CD4-positive, alpha-beta memory T cell (primary cell): ENCODE measurements around the gene AWAT2. TPM values are rescaled to one million over a fixed set of nuclear protein-coding genes. Genes with fewer than 3 reads are reported as not detected.
A peak's percentile ranks its signal among the peaks of the same experiment; 100 is the strongest.

ENCODE experiments used
- CTCF ChIA-PET: fragments of 350-600 bp; sonication (Branson Sonifier 250); formaldehyde crosslinking; loops from one replicate; lab custom pipeline; 2021; ENCODE audit warnings: inconsistent platforms; ENCODE audit not compliant: partially characterized antibody; lab: Charles Lee
- POLR2A ChIA-PET: fragments of 350-600 bp; sonication (Branson Sonifier 250); formaldehyde crosslinking; loops from one replicate; lab custom pipeline; 2021; ENCODE audit not compliant: partially characterized antibody; lab: Charles Lee
- DNase-seq, 5 donors: peaks; one replicate each; pipeline versions ENCODE4 v3.0.0 to v3.0.0-alpha.2; 2020 to 2022; ENCODE audit warnings: mixed read lengths in 1 of 5
- H3K27ac ChIP-seq: one replicate; pipeline ENCODE4 v1.7.0; 2013; ENCODE audit warnings: low read depth, low read length
- H3K27me3 ChIP-seq: 2 replicates; pipeline ENCODE4 v1.7.0; 2013; ENCODE audit warnings: mild to moderate bottlenecking, low read length, moderate library complexity; ENCODE audit not compliant: insufficient read depth
- H3K36me3 ChIP-seq: 2 replicates; pipeline ENCODE4 v1.7.0; 2013; ENCODE audit warnings: mild to moderate bottlenecking, low read length, moderate library complexity; ENCODE audit not compliant: insufficient read depth
- H3K4me1 ChIP-seq: 2 replicates; pipeline ENCODE4 v1.7.0; 2013; ENCODE audit warnings: mild to moderate bottlenecking, low read length, moderate library complexity; ENCODE audit not compliant: insufficient read depth
- H3K4me3 ChIP-seq, 2 donors: one replicate each; pipeline ENCODE4 v1.7.0; 2013; ENCODE audit warnings: low read length in 2 of 2, mild to moderate bottlenecking in 1 of 2
- H3K9me3 ChIP-seq, 2 donors: one replicate each; pipeline ENCODE4 v1.7.0; 2013; ENCODE audit warnings: low read length in 2 of 2, control low read depth in 1 of 2; ENCODE audit not compliant: control insufficient read depth in 1 of 2
- H3K27ac Mint-ChIP-seq, 7 donors: one replicate each; pipeline ENCODE4 v1.8.0; 2020 to 2021; ENCODE audit warnings: mixed read lengths in 7 of 7, mild to moderate bottlenecking in 6 of 7, inconsistent platforms in 3 of 7, moderate library complexity in 3 of 7
- H3K27me3 Mint-ChIP-seq, 2 donors: one replicate each; pipeline ENCODE4 v1.8.0; 2020 to 2021; ENCODE audit warnings: mixed read lengths in 2 of 2
- H3K36me3 Mint-ChIP-seq, 2 donors: one replicate each; pipeline ENCODE4 v1.8.0; 2020 to 2021; ENCODE audit warnings: mixed read lengths in 2 of 2, inconsistent platforms in 1 of 2, mild to moderate bottlenecking in 1 of 2
- H3K4me1 Mint-ChIP-seq, 4 donors: one replicate each; pipeline ENCODE4 v1.8.0; 2020 to 2021; ENCODE audit warnings: mixed read lengths in 4 of 4, mild to moderate bottlenecking in 1 of 4
- H3K4me3 Mint-ChIP-seq, 8 donors: one replicate each; pipeline ENCODE4 v1.8.0; 2020 to 2021; ENCODE audit warnings: mixed read lengths in 8 of 8, mild to moderate bottlenecking in 7 of 8, moderate library complexity in 6 of 8, inconsistent platforms in 3 of 8
- H3K9me3 Mint-ChIP-seq, 8 donors: one replicate each; pipeline ENCODE4 v1.8.0; 2020 to 2021; ENCODE audit warnings: mixed read lengths in 8 of 8, mild to moderate bottlenecking in 5 of 8, inconsistent platforms in 3 of 8, moderate library complexity in 1 of 8
- intact Hi-C: fragments of 100-400 bp; cut with micrococcal nuclease; formaldehyde crosslinking; loops from one replicate; pipeline ENCODE4 v1.15.1; 2023
- polyA plus RNA-seq, 2 donors: library from polyadenylated mRNA; unstranded; fragments of 300-500 nt; fragmentation: Illumina TruSeq; gene quantifications; one replicate each; pipeline ENCODE4 v1.2.3, GENCODE V29; 2021
- total RNA-seq, 2 experiments: library from RNA; stranded (reverse); gene quantifications; one replicate each; pipeline ENCODE4 v1.2.3, GENCODE V29; 2021

AWAT2 gene, protein sequence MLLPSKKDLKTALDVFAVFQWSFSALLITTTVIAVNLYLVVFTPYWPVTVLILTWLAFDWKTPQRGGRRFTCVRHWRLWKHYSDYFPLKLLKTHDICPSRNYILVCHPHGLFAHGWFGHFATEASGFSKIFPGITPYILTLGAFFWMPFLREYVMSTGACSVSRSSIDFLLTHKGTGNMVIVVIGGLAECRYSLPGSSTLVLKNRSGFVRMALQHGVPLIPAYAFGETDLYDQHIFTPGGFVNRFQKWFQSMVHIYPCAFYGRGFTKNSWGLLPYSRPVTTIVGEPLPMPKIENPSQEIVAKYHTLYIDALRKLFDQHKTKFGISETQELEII
- not detected for total RNA-seq
- not detected for polyA plus RNA-seq

DNA sequence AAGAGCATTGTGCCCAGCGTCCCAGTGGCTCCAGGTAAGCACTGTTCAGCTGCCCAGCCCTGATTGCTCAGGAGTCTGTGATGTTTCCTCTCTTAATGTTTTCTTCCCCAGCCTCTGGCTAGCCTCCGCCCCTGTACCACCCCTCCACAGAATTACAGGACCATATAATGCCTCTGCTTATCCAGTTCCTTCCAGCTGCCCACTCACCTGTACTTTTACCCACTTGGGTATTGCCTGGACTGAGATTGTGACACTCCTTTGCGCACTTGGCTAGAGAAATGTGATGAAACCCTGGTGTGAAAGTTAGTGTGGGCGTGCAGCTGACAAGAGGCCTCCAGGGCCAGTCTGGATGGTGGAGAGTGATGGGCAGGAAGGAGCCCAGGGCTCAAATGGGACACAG, at the start of gene AWAT2:
Gene AWAT2, minus strand, starts transcription at position 14 of the 400 bp plus-strand sequence. Its CDS starts 6 bp downstream, at position 8.
- Histone ChIP-seq H3K36me3 (no peaks in the 10 kb centered on the region), H3K4me3 (no peak within 1 kb of the TSS), H3K27ac (no peak within 1 kb of the TSS), H3K4me1 (no peaks in the 10 kb centered on the region), H3K9me3 (no peaks in the 10 kb centered on the region), H3K27me3 (no peaks in the 10 kb centered on the region)
- no peaks in the 10 kb centered on the region for H3K9me3 Mint-ChIP-seq
- ChIA-PET POLR2A (no interaction called here), CTCF (no interaction called here)
- H3K27me3 Mint-ChIP-seq, result no peaks in the 10 kb centered on the region
- no peak within 1 kb of the TSS for H3K27ac Mint-ChIP-seq
- H3K4me1 Mint-ChIP-seq, result no peaks in the 10 kb centered on the region
- intact Hi-C loops, result no loop called here
- no peak for DNase-seq
- H3K4me3 Mint-ChIP-seq, result no peak within 1 kb of the TSS
- H3K36me3 Mint-ChIP-seq, result no peaks in the 10 kb centered on the region

GRCh38 chrX:70096052-70096451, 46.3 kb upstream of the AWAT2 start:
- intact Hi-C loops, result loop anchor here (2.0 to 5.0 kb wide), 2 partner anchors 557 to 1269 kb away; partner anchors contain the start of gene EFNB1
- Histone ChIP-seq H3K9me3 (no peaks in the 10 kb centered on the region), H3K27me3 (no peaks in the 10 kb centered on the region), H3K27ac (no peak overlapping the region), H3K4me3 (no peak overlapping the region), H3K36me3 (no peaks in the 10 kb centered on the region), H3K4me1 (no peaks in the 10 kb centered on the region)
- H3K27me3 Mint-ChIP-seq, result peaks cover 2 to 5% of the 10 kb centered on the region in 2 donors
- H3K4me1 Mint-ChIP-seq, result no peaks in the 10 kb centered on the region
- H3K27ac Mint-ChIP-seq, result no peak overlapping the region
- ChIA-PET POLR2A (no interaction called here), CTCF (interaction anchor here (0.9 to 3.5 kb wide), 4 partner anchors 8 to 1273 kb away, joined by 3 to 17 read pairs (median 6); partner anchors contain the start of gene IGBP1)
- H3K4me3 Mint-ChIP-seq, result no peak overlapping the region
- no peaks in the 10 kb centered on the region for H3K36me3 Mint-ChIP-seq
- DNase-seq, result no peak
- peaks cover 0 to 4% (median 1%) of the 10 kb centered on the region in 8 donors for H3K9me3 Mint-ChIP-seq

DNA sequence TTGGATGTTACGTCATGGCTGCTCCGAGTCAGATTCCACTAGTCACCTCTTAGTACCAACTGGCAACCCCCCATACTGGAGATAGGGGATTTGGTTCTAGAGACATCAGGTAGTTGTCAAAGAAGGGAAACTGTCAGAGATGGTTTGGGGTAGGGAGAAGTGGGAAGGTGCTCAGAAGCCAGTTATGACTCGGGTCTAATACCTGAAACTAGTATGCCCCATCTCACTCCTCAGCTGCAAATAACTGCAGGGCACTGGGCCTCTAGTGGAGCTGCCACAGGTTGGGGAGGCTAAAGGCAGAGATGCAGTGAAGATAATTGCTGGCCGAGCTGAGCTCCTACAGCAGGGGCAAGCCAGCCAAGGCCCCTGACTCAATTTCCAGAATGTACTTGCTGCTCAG, 42.5 kb upstream of the AWAT2 start:
- Mint-ChIP-seq H3K27ac (no peak overlapping the region), H3K4me1 (no peaks in the 10 kb centered on the region), H3K4me3 (no peak overlapping the region), H3K27me3 (no peaks in the 10 kb centered on the region), H3K36me3 (no peaks in the 10 kb centered on the region), H3K9me3 (no peaks in the 10 kb centered on the region)
- Histone ChIP-seq H3K27me3 (no peaks in the 10 kb centered on the region), H3K9me3 (no peaks in the 10 kb centered on the region), H3K27ac (no peak overlapping the region), H3K4me3 (no peak overlapping the region), H3K4me1 (no peaks in the 10 kb centered on the region), H3K36me3 (no peaks in the 10 kb centered on the region)
- ChIA-PET CTCF (no interaction called here), POLR2A (no interaction called here)
- intact Hi-C loops, result no loop called here
- DNase-seq, result no peak

GRCh38 chrX:70089604-70090297, 40.0 kb upstream of the AWAT2 start:
- POLR2A ChIA-PET, result no interaction called here
- no peak overlapping the region for H3K4me3 ChIP-seq
- H3K27me3 ChIP-seq, result no peaks in the 10 kb centered on the region
- H3K4me3 Mint-ChIP-seq, result no peak overlapping the region
- no peaks in the 10 kb centered on the region for H3K9me3 Mint-ChIP-seq
- no peaks in the 10 kb centered on the region for H3K27me3 Mint-ChIP-seq
- DNase-seq, result no peak
- H3K4me1 ChIP-seq, result no peaks in the 10 kb centered on the region
- intact Hi-C loops, result no loop called here
- H3K36me3 ChIP-seq, result no peaks in the 10 kb centered on the region
- no peaks in the 10 kb centered on the region for H3K36me3 Mint-ChIP-seq
- no peak overlapping the region for H3K27ac ChIP-seq
- H3K9me3 ChIP-seq, result no peaks in the 10 kb centered on the region
- H3K27ac Mint-ChIP-seq, result no peak overlapping the region
- CTCF ChIA-PET, result no interaction called here
- H3K4me1 Mint-ChIP-seq, result no peaks in the 10 kb centered on the region

- ChIA-PET CTCF (interaction anchor here (1.4 kb wide), 2 partner anchors 9 to 551 kb away, joined by 4 to 8 read pairs; no protein-coding TSS in a partner anchor), POLR2A (no interaction called here)
- Histone ChIP-seq H3K36me3 (no peaks in the 10 kb centered on the region), H3K27ac (no peak overlapping the region), H3K4me3 (no peak overlapping the region), H3K4me1 (no peaks in the 10 kb centered on the region), H3K9me3 (no peaks in the 10 kb centered on the region), H3K27me3 (no peaks in the 10 kb centered on the region)
- Mint-ChIP-seq H3K27me3 (no peaks in the 10 kb centered on the region), H3K36me3 (no peaks in the 10 kb centered on the region), H3K27ac (no peak overlapping the region), H3K4me3 (no peak overlapping the region), H3K9me3 (no peaks in the 10 kb centered on the region), H3K4me1 (no peaks in the 10 kb centered on the region)
- no peak for DNase-seq
- intact Hi-C loops, result no loop called here
Measured at GRCh38 chrX:70088751-70089150, 39.0 kb upstream of the AWAT2 start.

DNA sequence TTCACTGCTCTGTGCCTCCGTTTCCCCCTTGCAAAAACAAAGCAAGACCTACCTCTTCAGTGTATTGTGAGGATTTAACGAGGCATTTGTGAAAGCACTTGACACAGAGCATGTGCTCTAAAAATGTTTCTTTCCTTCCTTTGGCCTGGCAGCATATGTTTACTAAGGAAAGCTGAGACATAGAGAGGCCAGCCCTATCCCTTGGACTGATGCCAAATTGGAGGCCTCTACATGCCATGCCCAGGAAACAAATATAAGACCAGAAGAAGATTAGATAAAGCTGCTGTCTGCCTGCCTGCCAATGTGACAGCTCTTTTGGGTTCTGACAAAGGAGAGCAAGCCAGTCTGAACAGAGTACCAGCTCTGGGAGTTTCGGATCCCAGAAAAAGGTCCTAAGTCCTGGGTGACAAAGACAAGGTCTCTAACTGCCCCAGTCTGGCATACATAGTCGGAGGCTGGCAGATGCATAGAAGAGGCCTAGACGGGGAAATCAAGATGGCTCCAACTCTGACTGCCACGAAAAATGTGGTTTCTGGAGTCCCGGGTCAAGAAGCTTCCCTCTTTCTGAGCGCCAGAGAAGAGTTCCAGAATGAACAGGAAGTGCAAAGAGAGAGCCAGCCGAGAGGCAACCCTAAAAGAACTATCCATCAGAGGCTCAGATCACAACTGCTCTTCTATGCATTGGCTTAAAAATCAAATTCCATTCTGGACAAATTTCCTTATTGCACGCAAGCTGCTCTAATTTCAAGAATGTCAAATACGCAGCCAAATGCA, 38.3 kb upstream of the AWAT2 start:
- Mint-ChIP-seq H3K27ac (peak overlapping the region in 1 of 7 donors; percentile 8), H3K36me3 (no peaks in the 10 kb centered on the region), H3K4me1 (no peaks in the 10 kb centered on the region), H3K4me3 (no peak overlapping the region), H3K9me3 (no peaks in the 10 kb centered on the region), H3K27me3 (no peaks in the 10 kb centered on the region)
- Histone ChIP-seq H3K9me3 (no peaks in the 10 kb centered on the region), H3K36me3 (no peaks in the 10 kb centered on the region), H3K27ac (no peak overlapping the region), H3K27me3 (no peaks in the 10 kb centered on the region), H3K4me3 (no peak overlapping the region), H3K4me1 (no peaks in the 10 kb centered on the region)
- DNase-seq, result no peak
- ChIA-PET CTCF (interaction anchor here (1.3 to 1.4 kb wide), 3 partner anchors 8 to 550 kb away, joined by 3 to 8 read pairs (median 4); no protein-coding TSS in a partner anchor), POLR2A (no interaction called here)
- intact Hi-C loops, result no loop called here
